HUES48 (cell line): ENCODE measurements around the gene RAPGEF4.
A peak's percentile ranks its signal among the peaks of the same experiment; 100 is the strongest.

ENCODE experiments used
- H3K27ac ChIP-seq: one replicate; pipeline ENCODE4 v1.7.0; 2013; ENCODE audit warnings: low read depth, low read length, inconsistent platforms
- H3K27me3 ChIP-seq: 2 replicates; pipeline ENCODE4 v1.6.1; 2013; ENCODE audit warnings: mild to moderate bottlenecking, low read length; ENCODE audit not compliant: control insufficient read depth, insufficient read depth
- H3K36me3 ChIP-seq: 2 replicates; pipeline ENCODE4 v1.6.1; 2013; ENCODE audit warnings: low read length; ENCODE audit not compliant: control insufficient read depth, insufficient read depth
- H3K4me1 ChIP-seq: 2 replicates; pipeline ENCODE4 v1.6.1; 2013; ENCODE audit warnings: mild to moderate bottlenecking, low read length; ENCODE audit not compliant: control insufficient read depth, insufficient read depth
- H3K4me3 ChIP-seq: 2 replicates; pipeline ENCODE4 v1.5.1; 2013; ENCODE audit warnings: mild to moderate bottlenecking, low read depth, low read length
- H3K9ac ChIP-seq: 2 replicates; pipeline ENCODE4 v1.6.1; 2013; ENCODE audit warnings: mild to moderate bottlenecking, low read depth, low read length, moderate library complexity
- H3K9me3 ChIP-seq: 2 replicates; pipeline ENCODE4 v1.6.1; 2013; ENCODE audit warnings: low read length; ENCODE audit not compliant: control insufficient read depth, insufficient read depth

The RAPGEF4 gene

GRCh38 chr2:172927641-172928357 is 192.2 kb downstream of the RAPGEF4 start:
- Histone ChIP-seq H3K9ac (no peak overlapping the region), H3K36me3 (no peaks in the 10 kb centered on the region), H3K27ac (no peak overlapping the region), H3K27me3 (no peaks in the 10 kb centered on the region), H3K9me3 (no peaks in the 10 kb centered on the region), H3K4me1 (peaks cover 20% of the 10 kb centered on the region), H3K4me3 (no peak overlapping the region)

GRCh38 chr2:172928756-172929155 is 193.1 kb downstream of the RAPGEF4 start:
- no peak overlapping the region for H3K4me3 ChIP-seq
- H3K9me3 ChIP-seq: no peaks in the 10 kb centered on the region
- H3K27ac ChIP-seq: no peak overlapping the region
- no peaks in the 10 kb centered on the region for H3K27me3 ChIP-seq
- no peaks in the 10 kb centered on the region for H3K36me3 ChIP-seq
- no peak overlapping the region for H3K9ac ChIP-seq
- H3K4me1 ChIP-seq: peaks cover 20% of the 10 kb centered on the region

- Histone ChIP-seq H3K27ac (no peak overlapping the region), H3K36me3 (no peaks in the 10 kb centered on the region), H3K4me3 (no peak overlapping the region), H3K9ac (no peak overlapping the region), H3K27me3 (no peaks in the 10 kb centered on the region), H3K4me1 (peaks cover 20% of the 10 kb centered on the region), H3K9me3 (no peaks in the 10 kb centered on the region)
Observed at GRCh38 chr2:172929644-172930043, 194.0 kb downstream of the RAPGEF4 start.

- H3K27ac ChIP-seq: peak overlapping the region; percentile 80
- H3K9ac ChIP-seq: no peak overlapping the region
- H3K4me3 ChIP-seq: no peak overlapping the region
- H3K4me1 ChIP-seq: peaks cover 20% of the 10 kb centered on the region
- H3K9me3 ChIP-seq: no peaks in the 10 kb centered on the region
- no peaks in the 10 kb centered on the region for H3K27me3 ChIP-seq
- H3K36me3 ChIP-seq: no peaks in the 10 kb centered on the region
Observed at GRCh38 chr2:172930871-172931255, 195.2 kb downstream of the RAPGEF4 start.

GRCh38 chr2:172931256-172931894 is 195.7 kb downstream of the RAPGEF4 start:
- H3K4me3 ChIP-seq: peak overlapping the region; percentile 48
- no peaks in the 10 kb centered on the region for H3K36me3 ChIP-seq
- H3K4me1 ChIP-seq: peaks cover 20% of the 10 kb centered on the region
- H3K27ac ChIP-seq: peak overlapping the region; percentile 80
- no peaks in the 10 kb centered on the region for H3K27me3 ChIP-seq
- peak overlapping the region; percentile 40; the same call in 1 of the 2 replicates for H3K9ac ChIP-seq
- no peaks in the 10 kb centered on the region for H3K9me3 ChIP-seq

- Histone ChIP-seq H3K27me3 (no peaks in the 10 kb centered on the region), H3K9ac (no peak overlapping the region), H3K36me3 (no peaks in the 10 kb centered on the region), H3K27ac (peak overlapping the region; percentile 80), H3K4me1 (peaks cover 20% of the 10 kb centered on the region), H3K4me3 (no peak overlapping the region), H3K9me3 (no peaks in the 10 kb centered on the region)
Observed at GRCh38 chr2:172931918-172932520, 196.4 kb downstream of the RAPGEF4 start.

- no peak overlapping the region for H3K4me3 ChIP-seq
- no peaks in the 10 kb centered on the region for H3K4me1 ChIP-seq
- H3K27me3 ChIP-seq: no peaks in the 10 kb centered on the region
- H3K27ac ChIP-seq: no peak overlapping the region
- no peak overlapping the region for H3K9ac ChIP-seq
- no peaks in the 10 kb centered on the region for H3K36me3 ChIP-seq
- no peaks in the 10 kb centered on the region for H3K9me3 ChIP-seq
Observed at GRCh38 chr2:172937884-172938712, 202.5 kb downstream of the RAPGEF4 start.

- Histone ChIP-seq H3K4me1 (peaks cover 5% of the 10 kb centered on the region; the same call in 1 of the 2 replicates), H3K27ac (no peak overlapping the region), H3K9me3 (no peaks in the 10 kb centered on the region), H3K36me3 (no peaks in the 10 kb centered on the region), H3K27me3 (no peaks in the 10 kb centered on the region), H3K9ac (no peak overlapping the region), H3K4me3 (no peak overlapping the region)
Observed at GRCh38 chr2:172938713-172939375, 203.2 kb downstream of the RAPGEF4 start.

GRCh38 chr2:172943539-172943938 is 207.9 kb downstream of the RAPGEF4 start:
- H3K4me3 ChIP-seq: no peak overlapping the region
- H3K36me3 ChIP-seq: no peaks in the 10 kb centered on the region
- peaks cover 30% of the 10 kb centered on the region for H3K4me1 ChIP-seq
- no peaks in the 10 kb centered on the region for H3K9me3 ChIP-seq
- H3K9ac ChIP-seq: no peak overlapping the region
- H3K27ac ChIP-seq: no peak overlapping the region
- H3K27me3 ChIP-seq: no peaks in the 10 kb centered on the region

GRCh38 chr2:172944022-172944793 is 208.6 kb downstream of the RAPGEF4 start:
- Histone ChIP-seq H3K36me3 (no peaks in the 10 kb centered on the region), H3K9me3 (no peaks in the 10 kb centered on the region), H3K4me3 (no peak overlapping the region), H3K27ac (no peak overlapping the region), H3K4me1 (peaks cover 30% of the 10 kb centered on the region), H3K9ac (no peak overlapping the region), H3K27me3 (no peaks in the 10 kb centered on the region)
